HG03558 (cell line): ENCODE data around the gene SAMD4B.
A peak's percentile ranks its signal among the peaks of the same experiment; 100 is the strongest.

Source experiments
- ATAC-seq: cut with Tn5 transposase; IDR thresholded peaks from one replicate; pipeline ENCODE4 v1.9.1; 2021; ENCODE audit warnings: moderate number of reproducible peaks; ENCODE audit not compliant: unreplicated experiment; ENCODE audit errors: extremely low read depth

SAMD4B gene, protein sequence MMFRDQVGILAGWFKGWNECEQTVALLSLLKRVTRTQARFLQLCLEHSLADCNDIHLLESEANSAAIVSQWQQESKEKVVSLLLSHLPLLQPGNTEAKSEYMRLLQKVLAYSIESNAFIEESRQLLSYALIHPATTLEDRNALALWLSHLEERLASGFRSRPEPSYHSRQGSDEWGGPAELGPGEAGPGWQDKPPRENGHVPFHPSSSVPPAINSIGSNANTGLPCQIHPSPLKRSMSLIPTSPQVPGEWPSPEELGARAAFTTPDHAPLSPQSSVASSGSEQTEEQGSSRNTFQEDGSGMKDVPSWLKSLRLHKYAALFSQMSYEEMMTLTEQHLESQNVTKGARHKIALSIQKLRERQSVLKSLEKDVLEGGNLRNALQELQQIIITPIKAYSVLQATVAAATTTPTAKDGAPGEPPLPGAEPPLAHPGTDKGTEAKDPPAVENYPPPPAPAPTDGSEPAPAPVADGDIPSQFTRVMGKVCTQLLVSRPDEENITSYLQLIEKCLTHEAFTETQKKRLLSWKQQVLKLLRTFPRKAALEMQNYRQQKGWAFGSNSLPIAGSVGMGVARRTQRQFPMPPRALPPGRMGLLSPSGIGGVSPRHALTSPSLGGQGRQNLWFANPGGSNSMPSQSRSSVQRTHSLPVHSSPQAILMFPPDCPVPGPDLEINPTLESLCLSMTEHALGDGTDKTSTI

DNA sequence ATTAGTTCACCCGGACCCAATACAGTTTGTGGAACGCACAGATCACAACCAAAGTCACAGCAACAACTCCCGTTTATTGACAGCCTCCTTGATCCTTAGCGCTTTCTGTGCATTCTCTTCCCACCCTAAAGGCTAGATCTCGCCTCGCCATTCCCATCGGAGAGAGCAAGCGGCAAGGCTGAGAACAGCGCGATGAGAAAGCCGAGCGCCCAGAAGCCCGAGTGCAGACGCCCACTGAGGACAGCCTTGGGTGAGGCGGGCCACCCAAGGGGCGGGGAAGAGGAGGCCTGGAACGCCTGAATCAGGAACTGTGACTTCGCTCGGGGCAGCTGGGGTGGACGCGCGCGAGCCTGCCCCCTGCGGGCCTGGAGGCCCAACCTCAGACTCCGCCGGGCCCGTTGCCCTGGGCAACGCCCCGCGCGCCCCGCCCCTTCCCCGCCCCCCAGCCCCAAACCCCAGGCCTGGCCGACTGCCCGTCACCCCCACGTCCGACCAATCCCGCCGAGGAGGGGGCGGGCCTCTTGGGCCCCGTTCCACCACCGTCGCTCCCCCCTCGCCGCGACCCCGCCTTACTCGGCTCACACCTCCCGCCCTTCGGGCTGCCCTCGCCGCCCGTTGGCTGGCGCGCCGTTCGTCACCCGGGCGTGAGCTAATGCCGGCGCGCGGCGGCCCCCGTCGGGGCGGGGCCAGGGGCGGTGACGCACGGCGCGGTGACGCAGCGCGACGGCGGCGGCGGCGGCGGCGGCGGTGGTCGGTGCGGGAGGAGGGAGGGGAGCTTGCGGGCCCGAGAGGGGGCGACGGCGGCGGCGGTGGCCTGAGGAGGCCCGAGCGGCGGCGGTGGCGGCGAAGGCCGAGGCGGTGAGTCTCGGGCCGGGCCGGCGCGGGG lies at the start of gene SAMD4B:
TSS of gene SAMD4B (plus strand) at position 703 of the 886 bp plus-strand sequence. CDS start 14,473 bp downstream, outside the sequence.
- ATAC-seq, result peak; percentile 68

DNA sequence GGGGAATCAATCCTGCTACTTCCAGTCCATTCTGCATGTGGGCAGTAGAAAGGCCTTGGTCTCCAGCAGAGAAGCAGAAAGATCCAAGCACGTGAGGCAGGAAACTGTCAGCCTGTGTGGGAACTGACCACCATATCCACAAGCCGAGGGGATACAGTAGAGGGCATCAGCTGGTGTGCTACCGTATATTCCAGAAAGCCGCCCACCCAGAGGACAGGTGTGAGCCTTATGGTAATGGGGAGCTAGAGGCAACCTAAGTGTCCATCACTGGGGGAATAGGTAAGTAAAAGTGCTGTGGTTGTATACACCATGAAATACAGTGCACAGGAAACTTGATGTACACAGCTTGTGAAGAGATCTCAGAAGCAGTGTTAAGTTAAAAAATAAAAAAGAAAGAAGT lies 48.8 kb upstream of the SAMD4B start:
- no peak for ATAC-seq

DNA sequence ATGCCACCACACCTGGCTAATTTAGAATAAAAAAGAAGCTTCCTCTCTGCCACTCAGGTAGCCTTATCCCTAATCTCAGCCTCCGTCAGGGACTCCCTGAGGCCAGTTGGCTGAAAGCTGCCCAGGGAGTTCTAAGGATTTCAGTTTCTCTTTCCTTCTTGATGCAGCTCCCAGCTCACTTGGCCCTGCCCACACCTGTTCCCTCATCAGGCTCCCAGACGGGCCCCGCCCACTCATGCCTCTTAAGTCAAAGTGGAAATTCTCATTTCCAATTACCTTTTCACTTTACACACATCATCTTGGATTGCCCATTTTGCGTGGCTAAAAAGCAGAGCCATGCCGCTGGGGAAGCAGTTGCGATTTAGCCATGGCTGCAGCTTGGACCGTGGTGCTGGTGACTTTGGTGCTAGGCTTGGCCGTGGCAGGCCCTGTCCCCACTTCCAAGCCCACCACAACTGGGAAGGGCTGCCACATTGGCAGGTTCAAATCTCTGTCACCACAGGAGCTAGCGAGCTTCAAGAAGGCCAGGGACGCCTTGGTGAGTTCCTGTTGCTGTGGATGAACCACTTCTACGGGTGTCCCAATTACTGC lies 46.1 kb upstream of the SAMD4B start, which contains the start of gene IFNL1:
TSS of gene IFNL1 (plus strand) at position 353 of the 591 bp plus-strand sequence. CDS start at position 368, 15 bp downstream.
- ATAC-seq, result no peak

DNA sequence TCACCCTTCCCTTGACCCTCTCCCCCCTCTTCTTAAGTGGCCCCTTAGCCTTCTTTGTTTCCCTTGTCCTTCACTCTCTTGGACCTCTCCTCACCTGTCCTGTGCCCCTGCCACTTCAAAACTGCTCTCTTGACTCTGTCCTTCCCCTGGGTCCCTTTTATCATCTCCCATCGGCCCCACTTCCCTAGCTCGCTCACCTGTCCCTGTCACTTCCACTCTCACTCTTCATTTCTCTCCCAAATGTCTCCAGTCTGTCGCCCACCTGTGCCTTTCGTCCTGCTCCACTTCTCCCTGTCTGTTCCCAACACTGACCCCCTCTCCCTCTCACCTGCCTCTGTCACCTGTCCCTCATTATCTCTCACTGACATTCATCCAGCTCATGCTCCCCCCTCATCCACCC lies 45.3 kb upstream of the SAMD4B start:
- ATAC-seq, result no peak

DNA sequence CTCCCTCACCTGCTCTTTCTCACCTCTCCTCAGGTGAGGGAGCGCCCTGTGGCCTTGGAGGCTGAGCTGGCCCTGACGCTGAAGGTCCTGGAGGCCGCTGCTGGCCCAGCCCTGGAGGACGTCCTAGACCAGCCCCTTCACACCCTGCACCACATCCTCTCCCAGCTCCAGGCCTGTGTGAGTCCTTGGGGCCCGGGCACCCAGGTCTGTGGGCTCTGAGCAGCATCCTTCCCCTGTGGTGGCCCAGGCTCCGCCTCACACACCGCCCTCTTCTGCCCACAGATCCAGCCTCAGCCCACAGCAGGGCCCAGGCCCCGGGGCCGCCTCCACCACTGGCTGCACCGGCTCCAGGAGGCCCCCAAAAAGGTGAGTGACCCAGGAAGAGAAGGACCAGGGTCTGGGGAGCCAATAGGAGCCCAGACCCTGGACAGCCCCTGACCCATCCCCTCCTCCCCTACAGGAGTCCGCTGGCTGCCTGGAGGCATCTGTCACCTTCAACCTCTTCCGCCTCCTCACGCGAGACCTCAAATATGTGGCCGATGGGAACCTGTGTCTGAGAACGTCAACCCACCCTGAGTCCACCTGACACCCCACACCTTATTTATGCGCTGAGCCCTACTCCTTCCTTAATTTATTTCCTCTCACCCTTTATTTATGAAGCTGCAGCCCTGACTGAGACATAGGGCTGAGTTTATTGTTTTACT lies 44.1 kb upstream of the SAMD4B start:
- no peak for ATAC-seq

DNA sequence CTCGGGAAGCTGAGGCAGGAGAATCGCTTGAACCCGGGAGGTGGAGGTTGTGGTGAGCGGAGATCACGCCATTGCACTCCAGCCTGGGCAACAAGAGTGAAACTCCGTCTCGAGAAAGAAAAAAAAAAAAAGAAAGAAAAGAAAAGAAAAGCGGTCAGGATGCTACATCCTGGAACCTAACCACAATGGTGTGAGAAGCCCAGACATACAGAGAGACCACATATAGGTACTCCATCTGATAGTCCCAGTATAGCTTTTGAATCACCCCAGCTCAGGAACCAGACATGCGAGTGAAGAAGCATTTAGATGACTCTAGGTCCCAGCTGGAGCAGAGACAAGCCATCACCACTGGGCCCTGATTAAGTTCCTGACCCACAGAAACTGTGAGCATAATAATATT lies 42.8 kb upstream of the SAMD4B start:
- no peak for ATAC-seq

DNA sequence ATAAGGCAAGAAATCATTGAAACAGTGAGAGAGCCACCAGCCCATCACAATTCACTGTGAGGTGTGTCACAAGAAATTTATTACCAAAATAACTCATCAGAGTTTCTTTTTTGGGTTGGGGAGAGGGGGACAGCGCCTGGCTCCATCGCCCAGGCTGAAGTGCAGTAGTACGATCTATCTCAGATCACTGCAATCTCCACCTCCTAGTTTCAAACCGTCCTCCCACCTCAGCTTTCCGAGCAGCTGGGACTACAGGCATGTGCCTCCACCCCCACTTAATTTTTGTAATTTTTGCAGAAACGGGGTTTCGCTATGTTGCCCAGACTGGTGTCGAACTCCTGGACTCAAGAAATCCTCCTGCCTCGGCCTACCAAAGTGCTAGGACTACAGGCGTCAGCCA lies 42.4 kb upstream of the SAMD4B start:
- ATAC-seq, result no peak

DNA sequence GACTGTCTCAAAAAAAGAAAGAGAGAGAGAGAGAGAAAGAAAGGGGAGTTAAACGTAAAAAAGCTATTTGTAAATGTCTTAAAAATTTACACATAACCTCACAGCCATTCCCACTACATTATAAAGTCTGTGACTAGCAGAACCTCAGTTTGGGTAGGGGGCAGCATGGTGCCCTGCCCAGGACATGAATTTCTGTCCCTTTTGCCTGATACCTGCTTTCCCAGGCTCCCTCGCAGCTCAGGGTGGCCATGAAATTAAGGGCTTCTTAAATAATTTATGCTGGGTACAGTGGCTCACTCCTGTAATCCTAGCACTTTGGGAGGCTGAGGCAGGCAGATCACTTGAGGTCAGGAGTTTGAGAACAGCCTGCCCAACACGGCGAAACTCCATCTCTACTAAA lies 41.2 kb upstream of the SAMD4B start:
- ATAC-seq, result no peak

DNA sequence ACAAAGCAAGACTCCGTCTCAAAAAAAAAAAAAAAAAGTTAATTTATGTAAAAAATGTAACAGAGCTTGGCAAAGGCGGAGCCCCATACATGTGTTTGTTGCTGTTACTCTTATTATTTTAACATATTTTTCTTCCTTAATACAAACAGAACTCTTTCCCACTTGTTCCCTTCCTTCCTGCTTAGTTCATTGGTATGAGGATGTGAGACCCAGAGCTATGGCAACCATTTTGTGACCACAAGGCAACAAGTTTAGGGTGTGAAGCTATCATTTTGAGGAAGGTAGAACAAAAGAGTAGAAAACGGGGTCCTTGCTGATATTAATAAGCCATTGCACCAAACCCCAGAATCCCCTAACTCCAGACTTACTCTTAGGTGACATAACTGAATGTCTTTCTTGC lies 40.7 kb upstream of the SAMD4B start:
- ATAC-seq, result no peak

DNA sequence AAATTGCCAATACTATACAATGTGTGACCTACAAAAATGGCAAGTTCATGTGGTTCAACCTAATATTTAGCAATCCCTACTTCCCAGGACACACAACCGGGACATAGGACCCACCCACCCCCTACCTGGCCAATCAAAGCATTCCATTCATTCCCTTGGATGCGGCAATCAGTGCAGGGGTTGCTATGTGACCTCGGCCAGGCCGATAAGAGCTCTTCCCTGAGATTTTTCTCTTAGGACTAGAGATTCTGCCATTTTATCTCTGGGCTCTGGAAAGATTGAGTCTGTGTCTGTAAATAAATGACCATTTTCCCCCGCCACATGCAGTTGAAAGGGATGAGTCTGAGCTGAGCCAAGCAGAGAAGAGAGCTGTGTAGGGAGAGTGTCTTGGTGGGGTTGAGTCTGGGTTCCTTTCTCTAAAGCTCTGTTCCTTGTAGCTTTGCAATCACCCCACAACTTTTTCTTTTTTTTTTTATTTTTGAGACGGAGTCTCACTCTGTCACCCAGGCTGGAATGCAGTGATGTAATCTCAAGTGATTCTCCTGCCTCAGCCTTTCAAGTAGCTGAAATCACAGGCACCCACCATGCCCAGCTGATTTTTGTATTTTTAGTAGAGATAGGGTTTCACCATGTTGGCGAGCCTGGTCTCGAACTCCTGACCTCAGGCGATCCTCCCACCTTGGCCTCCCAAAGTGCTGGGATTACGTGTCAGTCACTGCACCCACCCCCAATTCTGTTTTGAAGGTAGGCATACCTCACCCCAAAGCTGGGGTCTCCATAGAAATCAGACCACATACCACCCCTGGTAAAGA lies 38.6 kb upstream of the SAMD4B start:
- ATAC-seq, result no peak

DNA sequence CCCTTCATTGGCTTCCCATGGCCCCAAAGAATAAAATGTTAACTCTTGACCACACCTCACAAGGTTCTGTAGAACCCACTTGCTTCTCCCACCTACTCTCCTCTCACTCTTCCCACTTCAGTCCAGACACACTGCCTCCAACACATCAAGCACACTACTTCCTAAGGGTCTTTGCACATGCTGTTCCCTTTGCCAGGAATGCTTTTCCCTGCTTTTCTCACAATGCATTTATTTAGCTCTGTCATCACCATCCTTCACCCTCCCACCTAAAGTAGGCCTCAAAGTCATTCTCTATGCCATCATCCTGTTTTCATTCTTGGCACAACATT lies 38.1 kb upstream of the SAMD4B start:
- no peak for ATAC-seq

DNA sequence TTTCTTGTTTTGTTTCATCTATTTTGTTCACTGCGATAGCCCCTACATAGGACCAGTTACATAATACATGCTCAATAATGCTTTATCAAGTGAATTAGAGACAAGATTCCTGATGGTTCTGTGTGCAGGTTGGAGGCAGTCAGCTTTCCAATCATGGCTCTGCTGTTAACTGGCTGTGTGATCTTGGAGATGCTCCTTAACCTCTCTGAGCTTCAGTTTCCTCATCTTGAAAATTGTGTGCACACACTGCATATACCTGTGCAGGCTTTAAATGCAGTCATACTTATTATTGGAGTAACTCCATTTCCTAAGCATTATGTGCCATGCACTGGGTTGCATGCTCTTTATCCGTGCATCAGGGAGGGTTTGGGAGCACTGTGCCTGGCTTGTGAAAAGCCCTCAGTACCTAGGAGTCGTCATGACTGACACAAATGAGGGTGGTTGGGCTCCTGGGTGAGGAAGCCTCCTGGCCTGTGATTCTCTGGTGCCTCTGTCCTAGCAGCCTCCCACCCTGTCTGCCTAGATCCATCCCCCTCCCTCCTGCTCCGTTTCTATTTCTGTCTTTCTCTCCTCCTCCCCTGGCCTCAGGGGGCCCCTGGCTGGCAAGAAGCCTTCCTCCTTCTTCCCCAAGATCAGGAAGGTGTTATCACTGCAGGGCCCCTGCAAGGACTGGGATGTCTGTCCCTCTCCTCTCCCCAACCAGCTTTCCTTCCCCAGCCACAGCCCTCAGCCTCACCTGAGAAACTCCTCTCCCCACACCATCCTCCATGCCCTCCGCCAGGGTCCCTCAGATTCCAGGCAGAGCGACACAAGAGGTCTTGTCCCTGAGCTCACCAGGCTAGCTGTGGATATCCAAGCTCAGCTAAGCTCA lies 37.3 kb upstream of the SAMD4B start:
- ATAC-seq, result no peak

DNA sequence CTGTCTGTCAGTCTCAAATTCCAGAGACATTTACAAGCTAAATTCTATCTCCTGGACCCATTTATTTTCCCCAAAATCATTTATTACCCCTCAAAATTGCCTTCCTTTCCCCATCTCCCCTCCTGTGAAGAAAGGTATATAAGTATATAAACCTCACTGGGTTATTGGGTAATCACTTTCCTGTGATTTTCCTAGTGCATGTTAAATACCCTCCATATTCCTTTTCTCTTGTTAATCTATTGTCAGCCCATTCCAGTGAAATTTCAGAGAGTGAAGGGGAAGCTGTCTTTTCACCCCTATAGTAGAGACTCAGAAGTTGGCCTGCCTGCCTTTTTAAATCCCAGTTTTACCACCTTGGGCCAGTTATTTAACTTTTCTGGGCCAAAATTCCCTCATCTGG lies 36.1 kb upstream of the SAMD4B start:
- no peak for ATAC-seq

DNA sequence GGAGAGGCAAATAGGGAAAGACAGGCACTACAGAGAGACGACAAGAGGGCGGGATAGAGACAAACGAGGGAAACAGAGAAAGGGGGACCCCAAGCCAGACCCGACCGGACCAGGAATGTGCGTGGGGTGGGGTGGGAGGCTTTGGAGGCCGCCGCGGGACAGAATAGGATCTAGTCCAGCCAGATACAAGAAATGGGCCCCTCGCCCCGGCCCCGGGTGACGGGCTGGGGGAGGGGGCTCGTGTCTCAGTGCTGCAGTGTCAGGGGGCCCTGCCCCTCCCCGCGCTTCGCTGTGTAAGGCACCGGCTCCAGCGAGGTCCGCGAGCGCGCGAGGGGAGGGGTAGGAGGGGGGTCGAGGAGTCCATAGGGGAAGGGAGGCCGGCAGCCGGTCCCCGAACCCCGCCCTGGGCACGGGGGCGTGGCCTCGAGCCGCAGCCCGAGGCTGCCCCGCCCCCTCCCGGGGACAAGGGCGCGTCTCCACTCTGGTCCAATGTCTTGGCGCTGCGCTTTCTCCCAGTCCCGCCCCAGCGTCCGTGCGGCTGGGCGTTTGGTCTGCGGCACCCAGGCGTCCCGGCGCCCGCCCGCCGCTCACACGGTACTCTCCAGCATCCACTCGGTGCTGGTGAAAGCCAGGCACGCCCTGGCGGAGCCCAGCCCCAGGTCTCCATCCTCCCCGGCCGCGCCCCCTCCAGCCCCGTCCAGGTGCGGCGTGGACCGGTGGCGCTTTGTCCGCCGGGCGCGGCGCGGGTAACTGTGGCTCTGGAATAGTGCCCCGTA lies 35.0 kb upstream of the SAMD4B start:
- no peak for ATAC-seq

DNA sequence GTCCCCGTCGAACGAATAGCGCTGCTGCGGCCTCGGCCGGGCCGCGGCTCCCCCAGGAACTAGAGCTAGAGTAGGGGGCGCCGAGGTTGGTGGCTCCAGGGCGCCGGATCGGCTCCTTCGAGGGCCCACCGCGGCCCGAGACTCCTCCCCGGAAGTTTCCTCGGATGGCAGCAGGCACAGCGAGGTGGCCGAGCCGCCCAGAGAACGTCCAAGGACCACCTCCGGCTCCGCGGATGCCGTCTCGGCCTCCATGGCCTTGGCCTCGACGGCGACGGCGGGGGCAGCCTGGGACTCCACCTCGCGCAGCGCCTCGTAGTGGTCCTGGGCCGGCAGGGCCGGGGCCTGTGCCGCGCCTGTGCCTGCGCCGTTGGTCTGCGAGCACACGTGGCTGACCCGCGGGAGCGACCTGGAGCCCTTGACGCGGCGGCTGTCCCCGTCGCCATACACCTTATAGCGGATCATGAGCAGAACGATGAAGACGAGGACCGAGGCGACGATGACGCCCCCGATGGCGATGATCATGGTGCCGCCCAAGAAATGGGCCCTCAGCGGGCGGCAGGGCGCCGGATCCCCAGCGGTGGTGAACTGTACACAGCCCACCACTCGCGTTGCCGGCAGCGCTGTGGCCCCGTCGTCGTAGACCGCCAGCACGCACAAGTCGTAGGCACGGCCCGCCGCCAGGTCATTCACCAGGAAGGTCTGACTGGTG lies 34.2 kb upstream of the SAMD4B start:
- no peak for ATAC-seq

DNA sequence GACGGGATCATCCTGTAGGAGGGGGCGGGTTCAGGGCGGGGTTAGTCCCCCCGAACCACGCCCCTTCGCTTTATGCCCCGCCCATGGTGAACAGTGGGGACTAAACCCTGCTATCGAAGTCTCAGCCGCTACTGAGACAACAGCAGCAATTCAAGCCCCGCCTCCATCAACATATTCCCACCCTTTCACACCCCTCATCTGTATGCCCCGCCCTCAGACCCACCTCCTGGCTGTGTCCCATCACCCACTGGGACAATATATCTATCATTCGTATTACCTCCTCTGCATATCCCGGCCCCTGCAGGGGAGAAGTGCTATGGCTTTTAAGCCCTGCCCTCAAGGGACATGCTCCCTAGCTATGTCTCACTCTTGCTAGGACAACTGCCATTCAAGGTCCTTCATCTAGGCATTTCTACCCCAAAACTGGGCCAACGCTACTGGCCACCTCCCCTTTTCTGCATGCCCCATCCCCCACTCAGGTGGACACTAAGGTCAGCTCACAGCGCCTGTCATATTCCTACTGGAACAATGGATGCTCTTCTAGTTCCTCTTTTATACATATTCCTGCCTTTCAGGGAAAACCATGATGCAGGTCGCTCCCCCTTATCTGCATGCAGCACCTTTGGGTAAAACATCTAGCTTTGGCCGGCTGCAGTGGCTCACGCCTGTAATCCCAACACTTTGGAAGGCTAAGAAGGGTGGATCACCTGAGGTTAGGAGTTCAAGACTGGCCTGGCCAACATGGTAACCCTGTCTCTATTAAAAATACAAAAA lies 33.5 kb upstream of the SAMD4B start:
- ATAC-seq, result no peak
